Gastrocnemius medialis (tissue), 4 donors: ENCODE data around the gene SLC23A3. TPM values are rescaled to one million over a fixed set of nuclear protein-coding genes. Genes with fewer than 3 reads are reported as not detected.
"Not testable (repeated sequence)": the region's sequence is repeated elsewhere in the genome, so short reads cannot be mapped to it uniquely, and the experiment has no call there.

Experiments
- ATAC-seq, 2 donors: fragments of 150-250 bp; one replicate each; pipeline ENCODE4 v1.9.1; 2016
- DNase-seq, 2 donors: peaks; one replicate each; pipeline ENCODE4 v3.0.0-alpha.2; 2019
- H3K27ac ChIP-seq, 4 donors: fragments of 200-600 bp; sonication (generic); 1 replicate in 1 of 4; 2 replicates in 3 of 4; pipeline ENCODE4 v1.5.1; 2016 to 2018; ENCODE audit warnings: mild to moderate bottlenecking in 2 of 4, moderate library complexity in 1 of 4
- H3K27me3 ChIP-seq, 3 donors: fragments of 200-600 bp; sonication (generic) in 2 of 3; 1 replicate in 1 of 3; 2 replicates in 2 of 3; pipeline versions ENCODE4 v1.5.1 to v1.6.0; 2016 to 2019; ENCODE audit warnings: mild to moderate bottlenecking in 1 of 3, moderate library complexity in 1 of 3
- H3K36me3 ChIP-seq, 2 donors: fragments of 200-600 bp; sonication (generic) in 1 of 2; one replicate each; pipeline ENCODE4 v1.5.1; 2017 to 2018
- H3K4me1 ChIP-seq, 2 donors: fragments of 200-600 bp; sonication (generic) in 1 of 2; one replicate each; pipeline ENCODE4 v1.5.1; 2016 to 2017; ENCODE audit warnings: mild to moderate bottlenecking in 2 of 2
- H3K4me3 ChIP-seq, 4 donors: fragments of 200-600 bp; sonication (generic) in 3 of 4; 1 replicate in 1 of 4; 2 replicates in 3 of 4; pipeline ENCODE4 v1.5.1; 2016 to 2019; ENCODE audit warnings: mild to moderate bottlenecking in 2 of 4
- H3K9me3 ChIP-seq, 3 donors: fragments of 200-600 bp; sonication (generic) in 2 of 3; 1 replicate in 1 of 3; 2 replicates in 2 of 3; pipeline ENCODE4 v1.5.1; 2016 to 2019
- POLR2A ChIP-seq, 2 donors: fragments of 450-650 bp; IDR thresholded peaks; one replicate each; pipeline ENCODE4 v1.6.1; 2017; ENCODE audit warnings: antibody characterized with exemption in 2 of 2, mild to moderate bottlenecking in 2 of 2, moderate library complexity in 2 of 2
- in situ Hi-C, 4 donors: fragments of 200-750 bp; cut with MboI; loops; one replicate each; pipeline versions ENCODE4 v1.15.0 to v1.8.0; 2017; ENCODE audit warnings: low sequenced_read_pairs in 4 of 4
- intact Hi-C: fragments of 100-400 bp; cut with DNase I; formaldehyde crosslinking; loops from one replicate; pipeline ENCODE4 v1.15.1; 2023; ENCODE audit warnings: low total_unique reads
- total RNA-seq, 4 donors: library from RNA; depleted of rRNA; stranded (reverse); fragments of >200 nt; gene quantifications; one replicate each; pipeline versions ENCODE4 v1.1.0 to v1.2.3, GENCODE V29; 2016
- TF ChIP-seq, protein P1 (sequence below), 5 experiments: fragments of 450-650 bp in 3 of 5; fragments of 200-600 bp in 2 of 5; sonication (generic) in 2 of 5; IDR thresholded peaks in 4 of 5; conservative IDR thresholded peaks in 1 of 5; 1 replicate in 4 of 5; 2 replicates in 1 of 5; pipeline ENCODE4 v1.5.1; 2016 to 2019; ENCODE audit warnings: antibody characterized with exemption in 5 of 5, mild to moderate bottlenecking in 3 of 5, moderate library complexity in 3 of 5

Gene SLC23A3
- total RNA-seq, 4 donors from 2014 or later: 0.11 to 1.5 TPM; not detected in 2

DNA sequence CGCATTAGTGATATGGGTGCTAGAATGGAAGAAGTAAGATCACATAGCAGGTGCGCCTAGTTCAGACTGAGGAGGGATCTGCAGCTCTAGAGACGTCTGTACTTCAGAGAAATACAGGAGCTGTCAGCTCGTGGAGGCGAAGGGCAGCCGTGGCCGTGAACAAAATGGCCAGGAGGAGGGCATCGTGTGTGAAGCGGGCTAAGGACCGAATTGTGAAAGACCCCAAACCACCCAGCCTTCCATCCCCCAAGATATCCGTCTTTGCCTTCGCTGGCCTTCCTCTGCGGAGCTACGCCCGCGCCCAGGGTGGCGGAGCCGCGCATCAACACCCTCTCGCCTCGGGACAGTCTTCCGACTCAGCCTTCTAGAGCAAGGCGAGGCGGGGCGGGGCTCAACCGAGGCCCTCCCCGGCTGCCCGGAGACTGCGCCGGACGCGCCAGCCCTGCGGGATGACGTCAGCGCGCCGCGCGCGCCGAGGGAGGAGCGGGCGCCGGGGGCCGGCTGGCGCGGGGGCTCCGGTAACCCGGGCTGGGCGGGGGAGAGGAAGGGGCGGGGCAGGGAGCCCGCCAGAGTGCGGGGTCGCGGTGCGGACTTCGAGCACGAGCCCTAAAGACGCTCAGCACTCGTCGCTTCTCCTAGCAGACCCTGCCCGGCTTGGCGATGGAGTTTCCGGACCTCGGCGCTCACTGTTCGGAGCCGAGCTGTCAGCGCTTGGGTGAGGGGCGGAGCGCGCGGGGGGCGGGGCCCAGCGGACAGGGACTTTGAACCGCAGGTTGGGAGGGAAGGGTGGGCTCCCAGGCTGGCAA lies 36.7 kb upstream of the SLC23A3 start, which contains the start of gene ZFAND2B:
Gene ZFAND2B (plus strand): TSS at position 455 of the 806 bp plus-strand sequence. CDS start 206 bp downstream, at position 661.
- H3K27me3 ChIP-seq: no peaks in the 10 kb centered on the region
- intact Hi-C loops: loop anchor here (1.0 kb wide), 5 partner anchors 11 to 47 kb away; partner anchors contain the start of genes ANKZF1, ATG9A, NHEJ1 and RETREG2
- H3K9me3 ChIP-seq: no peaks in the 10 kb centered on the region
- peak; percentile 89 to 93 for TF ChIP-seq POLR2A (IDR thresholded peaks at IDR 0.05)
- TF ChIP-seq, protein P1, sequence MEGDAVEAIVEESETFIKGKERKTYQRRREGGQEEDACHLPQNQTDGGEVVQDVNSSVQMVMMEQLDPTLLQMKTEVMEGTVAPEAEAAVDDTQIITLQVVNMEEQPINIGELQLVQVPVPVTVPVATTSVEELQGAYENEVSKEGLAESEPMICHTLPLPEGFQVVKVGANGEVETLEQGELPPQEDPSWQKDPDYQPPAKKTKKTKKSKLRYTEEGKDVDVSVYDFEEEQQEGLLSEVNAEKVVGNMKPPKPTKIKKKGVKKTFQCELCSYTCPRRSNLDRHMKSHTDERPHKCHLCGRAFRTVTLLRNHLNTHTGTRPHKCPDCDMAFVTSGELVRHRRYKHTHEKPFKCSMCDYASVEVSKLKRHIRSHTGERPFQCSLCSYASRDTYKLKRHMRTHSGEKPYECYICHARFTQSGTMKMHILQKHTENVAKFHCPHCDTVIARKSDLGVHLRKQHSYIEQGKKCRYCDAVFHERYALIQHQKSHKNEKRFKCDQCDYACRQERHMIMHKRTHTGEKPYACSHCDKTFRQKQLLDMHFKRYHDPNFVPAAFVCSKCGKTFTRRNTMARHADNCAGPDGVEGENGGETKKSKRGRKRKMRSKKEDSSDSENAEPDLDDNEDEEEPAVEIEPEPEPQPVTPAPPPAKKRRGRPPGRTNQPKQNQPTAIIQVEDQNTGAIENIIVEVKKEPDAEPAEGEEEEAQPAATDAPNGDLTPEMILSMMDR (IDR thresholded peaks at IDR 0.05 in 4 of 5, conservative IDR thresholded peaks at IDR 0.05 in 1 of 5): peak in 4 of 5 experiments; percentile 14 to 43 (median 18)
- H3K27ac ChIP-seq: peak within 1 kb of the TSS; percentile 87 to 99 (median 98)
- in situ Hi-C loops: loop anchor here in 2 of 4 donors (5.0 kb wide), 1 partner anchor 34 kb away; the partner anchor contains the start of gene SLC23A3 (in 2 of the 2)
- peaks cover 0 to 35% of the 10 kb centered on the region in 2 donors for H3K36me3 ChIP-seq
- peaks cover 16 to 21% of the 10 kb centered on the region in 2 donors for H3K4me1 ChIP-seq
- DNase-seq (peak; percentile 90 to 92), ATAC-seq (peak; percentile 93 to 95)
- H3K4me3 ChIP-seq: peak within 1 kb of the TSS; percentile 71 to 94 (median 84)

DNA sequence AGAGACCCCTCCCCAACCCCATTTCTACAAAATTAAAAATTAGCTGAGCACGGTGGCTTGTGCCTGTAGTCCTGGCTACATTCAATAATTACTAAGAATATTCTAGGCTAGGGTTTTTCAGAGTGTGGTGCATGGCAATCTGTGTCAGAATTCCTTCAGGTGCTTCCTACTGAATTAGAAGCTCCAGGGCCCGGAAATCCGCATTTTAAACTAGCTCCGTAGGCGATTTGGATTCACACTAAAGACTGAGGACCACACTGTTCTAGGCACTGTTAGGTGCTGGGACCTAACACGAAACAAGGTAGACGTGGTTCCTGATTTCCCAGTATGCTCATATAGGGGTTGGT lies 36.1 kb upstream of the SLC23A3 start:
- no peak for TF ChIP-seq POLR2A (IDR thresholded peaks at IDR 0.05)
- TF ChIP-seq, protein P1 (IDR thresholded peaks at IDR 0.05 in 4 of 5, conservative IDR thresholded peaks at IDR 0.05 in 1 of 5): no peak
- peak overlapping the region; percentile 87 to 99 (median 98) for H3K27ac ChIP-seq

DNA sequence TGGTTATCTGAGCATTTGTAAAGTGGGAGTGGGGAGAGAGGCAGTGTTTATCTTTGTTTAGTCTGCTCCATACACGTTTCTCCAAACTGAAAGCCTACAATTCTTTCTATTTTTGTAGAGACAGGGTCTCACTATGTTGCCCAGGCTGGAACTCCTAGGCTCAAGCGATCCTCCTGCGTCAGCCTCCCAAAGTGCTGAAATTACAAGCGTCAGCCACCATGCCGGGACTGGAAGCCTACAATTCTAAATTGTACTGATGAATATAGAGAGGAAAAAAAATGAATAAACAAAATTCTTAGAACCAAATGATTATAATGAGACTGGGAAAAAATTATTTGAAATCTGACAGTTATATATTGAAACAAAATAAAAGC lies 35.3 kb upstream of the SLC23A3 start:
- Histone ChIP-seq H3K9me3 (no peaks in the 10 kb centered on the region), H3K27me3 (no peaks in the 10 kb centered on the region), H3K27ac (no peak overlapping the region), H3K4me3 (no peak overlapping the region), H3K4me1 (peaks cover 16 to 21% of the 10 kb centered on the region in 2 donors), H3K36me3 (peaks cover 0 to 25% of the 10 kb centered on the region in 2 donors)
- TF ChIP-seq, protein P1 (IDR thresholded peaks at IDR 0.05 in 4 of 5, conservative IDR thresholded peaks at IDR 0.05 in 1 of 5): no peak
- TF ChIP-seq POLR2A (IDR thresholded peaks at IDR 0.05): no peak
- DNase-seq (no peak), ATAC-seq (no peak)
- intact Hi-C loops (no loop called here), in situ Hi-C loops (loop anchor here in 2 of 4 donors (5.0 kb wide), 1 partner anchor 33 kb away; the partner anchor contains the start of gene SLC23A3 (in 2 of the 2))

More for the DNA sequence above, 36.1 kb upstream of the SLC23A3 start:
- H3K9me3 ChIP-seq: no peaks in the 10 kb centered on the region
- no peaks in the 10 kb centered on the region for H3K27me3 ChIP-seq
- peak overlapping the region; percentile 71 to 94 (median 84) for H3K4me3 ChIP-seq
- peaks cover 16 to 21% of the 10 kb centered on the region in 2 donors for H3K4me1 ChIP-seq
- H3K36me3 ChIP-seq: peaks cover 0 to 33% of the 10 kb centered on the region in 2 donors
- DNase-seq: no peak
- intact Hi-C loops (loop anchor here (1.0 kb wide), 4 partner anchors 11 to 46 kb away; partner anchors contain the start of genes ANKZF1, ATG9A, NHEJ1 and RETREG2), in situ Hi-C loops (loop anchor here in 2 of 4 donors (5.0 kb wide), 1 partner anchor 34 kb away; the partner anchor contains the start of gene SLC23A3 (in 2 of the 2))
- no peak for ATAC-seq

DNA sequence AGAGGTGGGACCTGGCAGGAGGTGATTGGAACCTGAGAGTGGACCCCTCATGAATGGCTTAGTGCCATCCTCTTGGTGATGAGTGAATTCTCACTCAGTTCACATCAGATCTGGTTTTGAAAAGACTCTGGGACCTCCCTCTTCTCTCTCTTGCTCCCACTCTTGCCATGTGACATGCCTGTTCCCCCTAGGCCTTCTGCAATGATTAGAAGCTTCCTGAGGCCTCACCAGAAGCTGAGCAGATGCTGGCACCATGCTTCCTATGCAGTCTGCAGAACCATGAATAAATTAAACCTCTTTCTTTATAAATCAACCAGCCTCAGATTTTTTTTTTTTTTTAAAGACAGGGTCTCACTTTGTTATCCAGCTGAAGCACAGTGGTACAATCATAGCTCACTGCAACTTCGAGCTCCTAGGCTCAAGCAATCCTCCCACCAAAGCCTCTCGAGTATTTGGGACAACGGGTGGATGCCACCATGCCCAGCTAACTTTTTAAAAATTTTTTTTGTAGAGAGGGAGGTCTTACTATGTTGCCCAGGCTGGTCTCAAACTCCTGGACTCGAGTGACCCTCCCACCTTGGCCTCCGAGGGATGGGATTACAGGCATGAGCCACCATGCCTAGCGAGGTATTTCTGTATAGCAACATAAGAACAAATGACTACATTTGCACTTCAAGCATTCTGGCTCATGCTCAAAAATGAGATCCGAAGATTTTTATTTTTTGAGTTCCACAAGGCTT lies 34.8 kb upstream of the SLC23A3 start:
- H3K4me3 ChIP-seq: no peak overlapping the region
- peaks cover 0 to 19% of the 10 kb centered on the region in 2 donors for H3K36me3 ChIP-seq
- H3K9me3 ChIP-seq: no peaks in the 10 kb centered on the region
- TF ChIP-seq, protein P1 (IDR thresholded peaks at IDR 0.05 in 4 of 5, conservative IDR thresholded peaks at IDR 0.05 in 1 of 5): no peak
- TF ChIP-seq POLR2A (IDR thresholded peaks at IDR 0.05): no peak
- peaks cover 0 to 1% (median under 1%) of the 10 kb centered on the region in 3 donors for H3K27me3 ChIP-seq
- no peak for DNase-seq
- no peak for ATAC-seq
- H3K27ac ChIP-seq: no peak overlapping the region
- peaks cover 16 to 21% of the 10 kb centered on the region in 2 donors for H3K4me1 ChIP-seq
- intact Hi-C loops (no loop called here), in situ Hi-C loops (loop anchor here in 2 of 4 donors (5.0 kb wide), 1 partner anchor 32 kb away; the partner anchor contains the start of gene SLC23A3 (in 2 of the 2))

DNA sequence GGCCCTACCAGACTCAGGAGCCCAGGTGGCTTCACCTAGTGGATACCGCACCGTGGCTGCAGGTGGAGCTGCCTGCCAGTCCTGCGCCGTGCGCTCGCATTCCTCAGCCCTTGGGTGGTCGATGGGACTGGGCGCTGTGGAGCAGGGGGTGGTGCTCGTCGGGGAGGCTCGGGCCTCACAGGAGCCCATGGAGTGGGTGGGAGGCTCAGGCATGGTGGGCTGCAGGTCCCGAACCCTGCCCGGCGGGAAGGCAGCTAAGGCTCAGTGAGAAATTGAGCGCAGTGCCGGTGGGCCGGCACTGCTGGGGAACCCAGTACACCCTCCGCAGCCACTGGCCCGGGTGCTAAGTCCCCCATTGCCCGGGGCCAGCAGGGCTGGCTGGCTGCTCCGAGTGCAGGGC lies 31.5 kb upstream of the SLC23A3 start:
- H3K27me3 ChIP-seq, ATAC-seq, H3K9me3 ChIP-seq, in situ Hi-C loops, H3K4me3 ChIP-seq, DNase-seq, H3K4me1 ChIP-seq, H3K27ac ChIP-seq, H3K36me3 ChIP-seq, intact Hi-C loops: not testable (repeated sequence)

DNA sequence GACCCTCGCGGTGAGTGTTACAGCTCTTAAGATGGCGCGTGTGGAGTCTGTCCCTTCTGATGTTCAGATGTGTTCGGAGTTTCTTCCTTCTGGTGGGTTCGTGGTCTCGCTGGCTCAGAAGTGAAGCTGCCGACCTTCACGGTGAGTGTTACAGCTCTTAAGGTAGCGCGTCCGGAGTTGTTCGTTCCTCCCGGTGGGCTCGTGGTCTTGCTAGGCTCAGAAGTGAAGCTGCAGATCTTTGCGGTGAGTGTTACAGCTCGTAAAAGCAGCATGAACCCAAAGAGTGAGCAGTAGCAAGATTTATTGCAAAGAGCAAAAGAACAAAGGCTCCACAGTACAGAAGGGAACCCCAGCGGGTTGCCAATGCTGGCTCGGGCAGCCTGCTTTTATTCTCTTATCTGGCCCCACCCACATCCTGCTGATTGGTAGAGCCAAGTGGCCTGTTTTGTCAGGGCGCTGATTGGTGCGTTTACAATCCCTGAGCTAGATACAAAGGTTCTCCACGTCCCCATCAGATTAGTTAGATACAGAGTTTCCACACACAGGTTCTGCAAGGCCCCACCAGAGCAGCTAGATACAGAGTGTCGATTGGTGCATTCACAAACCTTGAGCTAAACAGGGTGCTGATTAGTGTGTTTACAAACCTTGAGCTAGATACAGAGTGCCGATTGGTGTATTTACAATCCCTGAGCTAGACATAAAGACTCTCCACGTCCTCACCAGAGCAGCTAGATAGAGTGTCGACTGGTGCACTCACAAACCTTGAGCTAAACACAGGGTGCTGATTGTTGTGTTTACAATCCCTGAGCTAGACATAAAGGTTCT lies 30.9 kb upstream of the SLC23A3 start:
- in situ Hi-C loops: not testable (repeated sequence)

More for the DNA sequence above, 30.9 kb upstream of the SLC23A3 start:
- H3K4me1 ChIP-seq, H3K4me3 ChIP-seq, DNase-seq, H3K27ac ChIP-seq, ATAC-seq, H3K36me3 ChIP-seq, H3K27me3 ChIP-seq, H3K9me3 ChIP-seq, intact Hi-C loops: not testable (repeated sequence)
